Endothelial cell of hepatic sinusoid (primary cell): Measurements from ENCODE around the gene ZNF524.
"Not testable (repeated sequence)": the region's sequence is repeated elsewhere in the genome, so short reads cannot be mapped to it uniquely, and the experiment has no call there.

ENCODE experiments used
- in situ Hi-C: cut with HindIII; loops from 2 replicates; pipeline ENCODE4 v1.10.0; 2017; ENCODE audit warnings: low sequenced_read_pairs

The ZNF524 gene

GRCh38 chr19:55599842-55600661 lies at the start of gene ZNF524:
ZNF524 (plus strand) TSS chr19:55600288; CDS start chr19:55602113, 1,825 bp downstream.
- in situ Hi-C loops = no loop called here

GRCh38 chr19:55550321-55550650 lies 49.8 kb upstream of the ZNF524 start:
- in situ Hi-C loops = no loop called here

- in situ Hi-C loops = no loop called here
These were observed 47.9 kb upstream of the ZNF524 start for GRCh38 chr19:55552206-55552605.

GRCh38 chr19:55552620-55553019 lies 47.5 kb upstream of the ZNF524 start:
- in situ Hi-C loops = no loop called here

GRCh38 chr19:55553217-55554182 lies 46.6 kb upstream of the ZNF524 start:
- in situ Hi-C loops = no loop called here

GRCh38 chr19:55554302-55554701 lies 45.8 kb upstream of the ZNF524 start:
- in situ Hi-C loops = no loop called here

GRCh38 chr19:55554741-55555152 lies 45.3 kb upstream of the ZNF524 start:
- in situ Hi-C loops = no loop called here

- in situ Hi-C loops = no loop called here
These were observed 40.4 kb upstream of the ZNF524 start for GRCh38 chr19:55559684-55560083.

- in situ Hi-C loops = no loop called here
These were observed 36.8 kb upstream of the ZNF524 start for GRCh38 chr19:55563261-55563690.

GRCh38 chr19:55566823-55567222 lies 33.3 kb upstream of the ZNF524 start:
- in situ Hi-C loops = no loop called here

GRCh38 chr19:55567708-55568328 lies 32.3 kb upstream of the ZNF524 start:
- in situ Hi-C loops = no loop called here

GRCh38 chr19:55569477-55569876 lies 30.6 kb upstream of the ZNF524 start:
- in situ Hi-C loops = not testable (repeated sequence)

GRCh38 chr19:55573929-55574328 lies 26.2 kb upstream of the ZNF524 start:
- in situ Hi-C loops = not testable (repeated sequence)

- in situ Hi-C loops = no loop called here
These were observed 23.3 kb upstream of the ZNF524 start for GRCh38 chr19:55576746-55577145.

GRCh38 chr19:55578031-55578760 lies 21.9 kb upstream of the ZNF524 start:
- in situ Hi-C loops = no loop called here

- in situ Hi-C loops = no loop called here
These were observed 21.0 kb upstream of the ZNF524 start for GRCh38 chr19:55578761-55579747.

GRCh38 chr19:55579766-55580621 lies 20.1 kb upstream of the ZNF524 start:
- in situ Hi-C loops = no loop called here

- in situ Hi-C loops = no loop called here
These were observed 19.4 kb upstream of the ZNF524 start, which contains the start of gene ZNF579 for GRCh38 chr19:55580628-55581144. ZNF579 (minus strand) TSS chr19:55580848; CDS start chr19:55579639, 1,209 bp downstream.
